Suprapubic skin (tissue), 3 donors: ENCODE data around the gene CIP2A.

Source experiments
- POLR2A ChIP-seq, 2 donors: fragments of 450-650 bp; IDR thresholded peaks; one replicate each; pipeline ENCODE4 v1.6.1; 2017; ENCODE audit warnings: antibody characterized with exemption in 2 of 2, mild to moderate bottlenecking in 2 of 2, moderate library complexity in 2 of 2
- TF ChIP-seq, protein P1 (sequence below), 2 donors: fragments of 200-600 bp in 1 of 2; fragments of 450-650 bp in 1 of 2; sonication (generic) in 1 of 2; IDR thresholded peaks; one replicate each; pipeline ENCODE4 v1.5.1; 2016 to 2019; ENCODE audit warnings: antibody characterized with exemption in 2 of 2, mild to moderate bottlenecking in 1 of 2, moderate library complexity in 1 of 2

DNA sequence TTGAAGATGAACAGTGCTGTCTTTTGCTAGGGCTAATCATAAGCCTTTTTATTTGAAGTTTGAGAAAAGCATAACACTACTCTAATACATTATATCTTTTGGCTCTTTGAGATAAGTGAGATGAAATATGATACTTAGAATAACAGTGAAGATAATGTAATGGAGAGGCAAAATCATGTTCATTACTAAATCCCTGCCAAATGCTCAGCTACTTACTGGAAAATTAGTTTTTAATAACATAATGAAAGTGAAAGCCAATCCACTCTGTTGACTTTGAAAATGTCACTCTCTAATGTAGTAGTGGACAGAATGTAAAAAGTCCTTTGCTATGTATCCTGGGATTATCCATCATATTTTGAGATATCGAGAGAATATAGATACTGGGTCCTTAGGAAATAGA lies 43.0 kb downstream of the CIP2A start:
- TF ChIP-seq POLR2A (IDR thresholded peaks at IDR 0.05) = no peak
- TF ChIP-seq, protein P1, sequence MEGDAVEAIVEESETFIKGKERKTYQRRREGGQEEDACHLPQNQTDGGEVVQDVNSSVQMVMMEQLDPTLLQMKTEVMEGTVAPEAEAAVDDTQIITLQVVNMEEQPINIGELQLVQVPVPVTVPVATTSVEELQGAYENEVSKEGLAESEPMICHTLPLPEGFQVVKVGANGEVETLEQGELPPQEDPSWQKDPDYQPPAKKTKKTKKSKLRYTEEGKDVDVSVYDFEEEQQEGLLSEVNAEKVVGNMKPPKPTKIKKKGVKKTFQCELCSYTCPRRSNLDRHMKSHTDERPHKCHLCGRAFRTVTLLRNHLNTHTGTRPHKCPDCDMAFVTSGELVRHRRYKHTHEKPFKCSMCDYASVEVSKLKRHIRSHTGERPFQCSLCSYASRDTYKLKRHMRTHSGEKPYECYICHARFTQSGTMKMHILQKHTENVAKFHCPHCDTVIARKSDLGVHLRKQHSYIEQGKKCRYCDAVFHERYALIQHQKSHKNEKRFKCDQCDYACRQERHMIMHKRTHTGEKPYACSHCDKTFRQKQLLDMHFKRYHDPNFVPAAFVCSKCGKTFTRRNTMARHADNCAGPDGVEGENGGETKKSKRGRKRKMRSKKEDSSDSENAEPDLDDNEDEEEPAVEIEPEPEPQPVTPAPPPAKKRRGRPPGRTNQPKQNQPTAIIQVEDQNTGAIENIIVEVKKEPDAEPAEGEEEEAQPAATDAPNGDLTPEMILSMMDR (IDR thresholded peaks at IDR 0.05) = no peak
